Activated naive CD4-positive, alpha-beta T cell treated with anti-CD3 and anti-CD28 coated beads for 36 hours (primary cell): ENCODE data around the gene BCKDK. TPM values are rescaled to one million over a fixed set of nuclear protein-coding genes. Genes with fewer than 3 reads are reported as not detected.

Experiments used
- CTCF ChIA-PET: fragments of 350-600 bp; sonication (Branson Sonifier 250); formaldehyde crosslinking; loops from one replicate; lab custom pipeline; 2021; ENCODE audit warnings: antibody characterized with exemption; lab: Charles Lee
- DNase-seq: peaks from one replicate; pipeline ENCODE4 v3.0.0-alpha.2; 2020
- H3K27ac Mint-ChIP-seq: one replicate; pipeline ENCODE4 v1.8.0; 2021; ENCODE audit warnings: mild to moderate bottlenecking, mixed read lengths
- H3K27me3 Mint-ChIP-seq: one replicate; pipeline ENCODE4 v1.8.0; 2021; ENCODE audit warnings: low read depth, mixed read lengths
- H3K36me3 Mint-ChIP-seq: one replicate; pipeline ENCODE4 v1.8.0; 2021; ENCODE audit warnings: low read depth, mixed read lengths
- H3K4me1 Mint-ChIP-seq: one replicate; pipeline ENCODE4 v1.8.0; 2021; ENCODE audit warnings: low read depth, mixed read lengths
- H3K4me3 Mint-ChIP-seq: one replicate; pipeline ENCODE4 v1.8.0; 2021; ENCODE audit warnings: mild to moderate bottlenecking, moderate library complexity, mixed read lengths
- H3K9me3 Mint-ChIP-seq: one replicate; pipeline ENCODE4 v1.8.0; 2021; ENCODE audit warnings: mixed read lengths
- intact Hi-C: fragments of 100-400 bp; cut with micrococcal nuclease; formaldehyde crosslinking; loops from one replicate; pipeline ENCODE4 v1.15.1; 2023
- total RNA-seq, 2 experiments: library from RNA; stranded (reverse); gene quantifications; one replicate each; pipeline ENCODE4 v1.2.3, GENCODE V29; 2021

The BCKDK gene
- total RNA-seq, 2 experiments from 2014 or later: 21.3 to 23.1 TPM

DNA sequence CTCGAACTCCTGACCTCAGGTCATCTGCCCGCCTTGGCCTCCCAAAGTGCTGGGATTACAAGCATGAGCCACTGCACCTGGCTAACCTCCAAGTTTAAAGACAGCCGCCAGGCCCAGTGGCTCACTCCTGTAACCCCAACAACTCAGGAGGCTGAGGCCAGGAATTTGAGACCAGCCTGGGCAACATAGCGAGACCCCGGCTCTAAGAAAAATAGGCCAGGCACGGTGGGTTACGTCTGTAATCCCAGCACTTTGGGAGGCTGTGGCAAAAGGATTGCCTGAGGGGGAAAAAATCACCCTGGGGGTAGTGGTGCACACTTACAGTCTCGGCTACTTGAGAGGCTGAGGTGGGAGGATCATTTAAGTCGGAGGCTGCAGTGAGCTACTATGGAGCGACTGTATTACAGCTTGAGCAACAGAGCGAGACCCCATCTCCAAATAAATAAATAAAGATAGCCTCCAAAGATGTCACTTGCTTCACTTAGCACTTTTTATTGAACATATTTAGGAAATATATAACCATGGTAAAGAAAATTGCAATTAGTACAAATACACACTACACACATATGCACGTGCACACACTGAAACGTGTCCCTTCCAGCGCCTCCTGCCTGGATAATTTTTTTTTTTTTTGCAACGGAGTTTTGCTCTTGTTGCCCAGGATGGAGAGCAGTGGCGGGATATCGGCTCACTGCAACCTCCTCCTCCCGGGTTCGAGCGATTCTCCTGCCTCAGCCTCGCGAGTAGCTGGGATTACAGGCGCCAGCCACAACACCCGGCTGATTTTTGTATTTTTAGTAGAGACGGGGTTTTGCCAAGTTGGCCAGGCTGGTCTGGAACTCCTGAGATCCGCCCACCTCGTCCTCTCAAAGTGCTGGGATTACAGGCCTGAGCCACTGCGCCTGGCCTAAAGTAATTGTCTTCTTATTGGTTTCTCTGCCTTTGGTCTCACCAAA lies 1.4 kb upstream of the BCKDK start:
- DNase-seq: no peak
- no peak overlapping the region for H3K4me3 Mint-ChIP-seq
- H3K27me3 Mint-ChIP-seq: no peaks in the 10 kb centered on the region
- peaks cover 27% of the 10 kb centered on the region for H3K4me1 Mint-ChIP-seq
- CTCF ChIA-PET: interaction anchor here (0.7 to 1.2 kb wide), 2 partner anchors 39 to 41 kb away, joined by 3 to 4 read pairs; no protein-coding TSS in a partner anchor
- no peaks in the 10 kb centered on the region for H3K9me3 Mint-ChIP-seq
- H3K36me3 Mint-ChIP-seq: peaks cover 11% of the 10 kb centered on the region
- intact Hi-C loops: loop anchor here (2.0 kb wide), 1 partner anchor 36 kb away; no protein-coding TSS in a partner anchor
- H3K27ac Mint-ChIP-seq: no peak overlapping the region

DNA sequence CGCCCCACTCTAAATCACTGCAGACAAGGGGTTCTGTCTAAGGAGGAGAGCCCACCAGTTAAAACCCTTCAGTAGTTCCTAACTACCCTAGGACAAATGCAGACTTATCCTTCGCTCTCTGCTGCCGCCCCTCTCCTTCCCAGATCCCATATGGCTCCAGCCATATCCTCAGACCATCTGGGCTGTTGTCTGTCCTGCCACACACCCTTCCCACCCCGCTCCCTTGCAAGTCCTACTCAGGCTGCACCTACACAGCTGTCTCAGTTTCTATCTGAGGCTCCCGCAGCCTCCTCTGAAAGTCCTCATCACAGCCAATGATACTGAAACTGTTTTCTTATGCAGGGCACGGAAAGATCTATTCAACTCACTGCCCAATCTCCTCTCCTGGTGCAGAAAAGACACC lies 720 bp upstream of the BCKDK start:
- H3K4me3 Mint-ChIP-seq: peak overlapping the region; percentile 89
- intact Hi-C loops: loop anchor here (2.0 kb wide), 1 partner anchor 35 kb away; no protein-coding TSS in a partner anchor
- CTCF ChIA-PET: interaction anchor here (1.2 to 1.4 kb wide), 2 partner anchors 35 to 42 kb away, joined by 3 to 6 read pairs; no protein-coding TSS in a partner anchor
- no peaks in the 10 kb centered on the region for H3K9me3 Mint-ChIP-seq
- peaks cover 27% of the 10 kb centered on the region for H3K4me1 Mint-ChIP-seq
- peak overlapping the region; percentile 80 for H3K27ac Mint-ChIP-seq
- DNase-seq: peak; percentile 61
- peaks cover 11% of the 10 kb centered on the region for H3K36me3 Mint-ChIP-seq
- no peaks in the 10 kb centered on the region for H3K27me3 Mint-ChIP-seq

DNA sequence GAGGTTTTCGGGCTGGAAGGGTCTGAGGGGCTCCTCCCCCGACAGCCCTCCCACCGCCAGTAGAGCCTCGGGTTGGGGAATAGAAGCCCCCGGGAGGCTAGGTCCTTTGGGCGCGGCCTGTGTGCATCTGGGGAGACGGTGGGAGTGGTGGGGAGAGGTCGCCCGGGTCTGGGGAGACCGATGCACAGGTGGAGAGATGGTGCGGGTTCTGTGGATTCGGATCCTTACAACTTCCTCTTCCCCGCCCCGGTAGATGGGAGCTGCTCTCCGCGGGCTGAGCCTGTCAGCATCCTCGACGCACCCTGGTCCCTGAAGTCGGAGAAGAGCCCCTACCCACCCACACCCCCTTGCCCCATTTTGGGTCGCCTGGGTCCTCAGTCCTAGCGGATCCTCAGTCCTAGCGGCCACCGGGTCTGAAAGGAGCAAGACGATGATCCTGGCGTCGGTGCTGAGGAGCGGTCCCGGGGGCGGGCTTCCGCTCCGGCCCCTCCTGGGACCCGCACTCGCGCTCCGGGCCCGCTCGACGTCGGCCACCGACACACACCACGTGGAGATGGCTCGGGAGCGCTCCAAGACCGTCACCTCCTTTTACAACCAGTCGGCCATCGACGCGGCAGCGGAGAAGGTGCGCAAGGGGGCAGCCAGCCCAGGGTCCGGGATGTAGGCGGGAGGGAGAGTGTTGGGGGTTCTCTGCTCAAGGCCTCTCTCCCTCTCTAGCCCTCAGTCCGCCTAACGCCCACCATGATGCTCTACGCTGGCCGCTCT lies 790 bp downstream of the BCKDK start:
- Mint-ChIP-seq H3K27me3 (no peaks in the 10 kb centered on the region), H3K9me3 (no peaks in the 10 kb centered on the region), H3K4me1 (peaks cover 29% of the 10 kb centered on the region), H3K27ac (no peak overlapping the region), H3K36me3 (peaks cover 11% of the 10 kb centered on the region), H3K4me3 (peak overlapping the region; percentile 74)
- CTCF ChIA-PET: interaction anchor here (1.4 kb wide), 1 partner anchor 33 kb away, joined by 6 read pairs; no protein-coding TSS in a partner anchor
- DNase-seq: no peak
- intact Hi-C loops: loop anchor here (2.0 kb wide), 1 partner anchor 14 kb away; the partner anchor contains the start of gene VKORC1

DNA sequence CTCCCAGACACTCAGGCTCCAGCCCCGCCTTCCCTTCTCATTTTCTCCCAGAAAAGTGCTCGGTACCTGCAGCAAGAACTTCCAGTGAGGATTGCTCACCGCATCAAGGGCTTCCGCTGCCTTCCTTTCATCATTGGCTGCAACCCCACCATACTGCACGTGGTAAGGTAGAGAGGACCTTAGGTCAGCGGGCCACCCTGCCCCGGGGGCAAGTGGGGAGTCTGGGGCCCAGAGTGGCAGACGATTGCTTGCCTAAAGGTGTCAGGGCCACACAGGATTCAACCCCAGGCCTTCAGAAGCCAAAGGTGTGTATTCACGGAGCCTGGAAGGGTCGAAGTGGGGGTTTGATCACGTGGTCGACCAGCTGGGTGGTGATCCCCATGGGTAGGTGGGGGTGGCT lies 1.4 kb downstream of the BCKDK start:
- intact Hi-C loops: loop anchor here (2.0 kb wide), 1 partner anchor 15 kb away; the partner anchor contains the start of gene VKORC1
- peaks cover 11% of the 10 kb centered on the region for H3K36me3 Mint-ChIP-seq
- DNase-seq: no peak
- H3K9me3 Mint-ChIP-seq: no peaks in the 10 kb centered on the region
- peak overlapping the region; percentile 74 for H3K4me3 Mint-ChIP-seq
- H3K27ac Mint-ChIP-seq: no peak overlapping the region
- H3K4me1 Mint-ChIP-seq: peaks cover 32% of the 10 kb centered on the region
- H3K27me3 Mint-ChIP-seq: no peaks in the 10 kb centered on the region
- CTCF ChIA-PET: no interaction called here

DNA sequence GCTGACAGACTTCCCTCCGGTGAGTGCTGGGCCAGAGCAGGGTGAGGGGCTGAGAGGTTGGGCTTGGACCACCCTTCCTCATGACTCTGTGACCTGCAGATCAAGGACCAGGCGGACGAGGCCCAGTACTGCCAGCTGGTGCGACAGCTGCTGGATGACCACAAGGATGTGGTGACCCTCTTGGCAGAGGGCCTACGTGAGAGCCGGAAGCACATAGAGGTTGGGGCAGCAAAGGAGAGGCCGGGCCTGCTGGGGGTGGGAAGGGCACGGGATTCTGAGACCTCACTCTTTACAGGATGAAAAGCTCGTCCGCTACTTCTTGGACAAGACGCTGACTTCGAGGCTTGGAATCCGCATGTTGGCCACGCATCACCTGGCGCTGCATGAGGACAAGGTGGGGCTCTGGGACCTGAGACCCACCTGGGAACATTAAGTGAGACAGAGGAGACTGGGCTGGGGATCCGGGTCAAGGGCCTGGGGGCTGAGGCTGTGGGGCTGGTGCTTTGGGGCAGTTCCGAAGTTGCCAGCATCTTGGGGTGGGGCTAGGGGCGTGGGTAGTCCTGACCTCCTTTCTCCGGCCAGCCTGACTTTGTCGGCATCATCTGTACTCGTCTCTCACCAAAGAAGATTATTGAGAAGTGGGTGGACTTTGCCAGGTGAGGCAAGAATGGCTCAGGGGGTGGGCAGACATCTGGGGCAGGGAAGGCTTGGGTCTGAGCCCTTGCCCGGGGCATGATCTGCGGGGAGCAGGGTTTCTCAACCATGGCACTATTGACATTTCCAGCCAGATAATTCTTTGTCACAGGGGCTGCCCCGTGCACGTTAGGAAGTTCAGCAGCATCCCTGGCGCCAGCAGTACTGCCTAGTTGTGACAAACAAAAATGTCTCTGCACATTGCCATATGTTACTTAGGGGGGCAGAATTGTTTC lies 2.2 kb downstream of the BCKDK start:
- H3K4me3 Mint-ChIP-seq: peak overlapping the region; percentile 74
- no peaks in the 10 kb centered on the region for H3K27me3 Mint-ChIP-seq
- no peaks in the 10 kb centered on the region for H3K9me3 Mint-ChIP-seq
- peaks cover 34% of the 10 kb centered on the region for H3K4me1 Mint-ChIP-seq
- CTCF ChIA-PET: no interaction called here
- intact Hi-C loops: no loop called here
- peaks cover 11% of the 10 kb centered on the region for H3K36me3 Mint-ChIP-seq
- DNase-seq: no peak
- no peak overlapping the region for H3K27ac Mint-ChIP-seq

DNA sequence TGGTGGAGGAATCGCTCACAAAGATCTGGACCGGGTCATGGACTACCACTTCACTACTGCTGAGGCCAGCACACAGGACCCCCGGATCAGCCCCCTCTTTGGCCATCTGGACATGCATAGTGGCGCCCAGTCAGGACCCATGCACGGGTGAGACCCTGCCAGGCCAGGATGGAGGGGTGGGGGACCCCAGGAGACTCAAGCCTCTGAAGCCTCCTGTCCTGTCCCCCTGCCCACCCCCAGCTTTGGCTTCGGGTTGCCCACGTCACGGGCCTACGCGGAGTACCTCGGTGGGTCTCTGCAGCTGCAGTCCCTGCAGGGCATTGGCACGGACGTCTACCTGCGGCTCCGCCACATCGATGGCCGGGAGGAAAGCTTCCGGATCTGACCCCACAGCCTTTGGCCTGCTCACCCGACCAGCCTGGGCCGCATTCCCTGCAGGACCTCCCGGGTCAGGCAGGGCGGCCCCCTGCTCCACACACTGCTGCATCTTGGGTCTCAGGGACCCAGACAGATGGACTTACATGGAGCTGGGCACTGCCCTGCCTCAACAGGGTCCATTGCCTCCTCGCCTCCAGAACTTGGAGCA lies 3.8 kb downstream of the BCKDK start:
- Mint-ChIP-seq H3K27me3 (no peaks in the 10 kb centered on the region), H3K9me3 (no peaks in the 10 kb centered on the region), H3K4me1 (peaks cover 38% of the 10 kb centered on the region), H3K36me3 (peaks cover 11% of the 10 kb centered on the region), H3K27ac (no peak overlapping the region), H3K4me3 (no peak overlapping the region)
- CTCF ChIA-PET: no interaction called here
- DNase-seq: no peak
- intact Hi-C loops: no loop called here

DNA sequence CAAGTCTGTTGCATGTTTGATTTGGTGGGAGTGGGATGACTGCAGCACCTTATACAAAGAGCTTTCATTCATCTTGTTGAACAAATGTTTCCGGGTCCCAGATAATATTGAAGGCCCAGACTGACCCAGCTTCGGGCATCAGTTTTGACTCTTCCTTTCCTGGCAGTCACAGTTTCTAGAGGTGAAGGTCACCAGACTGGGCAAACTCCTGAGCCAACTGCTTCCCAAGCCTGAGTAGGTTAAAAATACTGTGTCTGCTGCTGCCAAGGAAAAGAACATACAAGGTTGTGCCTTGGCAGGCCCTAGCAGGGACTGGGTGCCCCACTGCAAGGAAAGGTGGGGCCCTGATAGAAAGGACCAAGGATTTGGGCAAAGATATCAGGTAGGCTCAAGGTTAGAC lies 4.5 kb downstream of the BCKDK start:
- H3K4me1 Mint-ChIP-seq: peaks cover 34% of the 10 kb centered on the region
- DNase-seq: no peak
- intact Hi-C loops: no loop called here
- H3K27me3 Mint-ChIP-seq: no peaks in the 10 kb centered on the region
- H3K36me3 Mint-ChIP-seq: peaks cover 11% of the 10 kb centered on the region
- no peak overlapping the region for H3K4me3 Mint-ChIP-seq
- no peak overlapping the region for H3K27ac Mint-ChIP-seq
- H3K9me3 Mint-ChIP-seq: no peaks in the 10 kb centered on the region
- CTCF ChIA-PET: no interaction called here

DNA sequence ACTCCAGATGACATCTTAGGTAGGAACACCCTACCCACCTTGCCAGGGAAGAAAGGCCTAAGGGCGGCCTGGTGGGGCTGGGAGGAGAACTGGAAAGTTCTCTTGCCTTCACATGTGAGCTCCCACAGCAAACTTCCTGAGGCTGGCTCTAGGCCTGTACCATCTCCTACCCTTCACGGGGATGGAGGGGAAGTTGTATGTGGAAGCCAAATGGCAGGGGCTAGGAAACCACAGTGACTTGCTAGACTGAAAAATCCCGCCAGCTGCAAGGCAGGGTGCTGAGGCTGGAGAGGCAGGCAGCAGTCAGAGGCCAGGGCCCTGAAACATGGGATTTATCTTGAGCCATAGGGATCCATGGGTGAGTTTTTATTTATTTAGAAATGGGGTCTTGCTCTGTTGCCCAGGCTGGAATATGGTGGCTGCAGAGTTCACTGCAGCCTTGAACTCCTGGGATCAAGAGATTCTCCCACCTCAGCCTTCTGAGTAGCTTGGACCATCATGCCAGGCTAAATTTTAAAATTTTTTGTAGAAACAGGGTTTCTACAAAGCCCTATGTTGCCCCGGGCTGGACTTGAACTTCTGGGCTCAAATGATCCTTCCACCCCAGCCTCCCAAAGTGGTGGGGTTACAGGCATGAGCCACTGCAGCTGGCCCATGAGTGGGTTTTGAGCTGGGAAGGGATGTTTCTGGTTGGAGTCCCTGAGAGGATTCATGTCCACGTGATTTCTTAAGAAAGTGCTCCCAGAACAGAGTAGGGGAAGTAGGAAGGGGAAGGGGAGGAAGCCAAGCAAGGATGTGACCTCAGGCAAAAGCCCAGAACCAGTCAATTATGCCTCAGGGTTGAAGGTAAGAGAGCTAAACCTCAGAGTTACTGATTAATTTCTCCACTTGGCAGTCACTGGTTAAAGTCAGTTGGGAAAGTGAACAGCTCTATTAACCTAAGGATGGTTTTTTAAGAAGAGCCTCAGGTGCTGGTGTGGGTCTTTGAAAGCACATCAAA lies 5.2 kb downstream of the BCKDK start:
- peaks cover 11% of the 10 kb centered on the region for H3K36me3 Mint-ChIP-seq
- no peaks in the 10 kb centered on the region for H3K27me3 Mint-ChIP-seq
- H3K9me3 Mint-ChIP-seq: no peaks in the 10 kb centered on the region
- no peak for DNase-seq
- H3K27ac Mint-ChIP-seq: peak overlapping the region; percentile 63
- CTCF ChIA-PET: no interaction called here
- H3K4me1 Mint-ChIP-seq: peaks cover 36% of the 10 kb centered on the region
- intact Hi-C loops: no loop called here
- no peak overlapping the region for H3K4me3 Mint-ChIP-seq

DNA sequence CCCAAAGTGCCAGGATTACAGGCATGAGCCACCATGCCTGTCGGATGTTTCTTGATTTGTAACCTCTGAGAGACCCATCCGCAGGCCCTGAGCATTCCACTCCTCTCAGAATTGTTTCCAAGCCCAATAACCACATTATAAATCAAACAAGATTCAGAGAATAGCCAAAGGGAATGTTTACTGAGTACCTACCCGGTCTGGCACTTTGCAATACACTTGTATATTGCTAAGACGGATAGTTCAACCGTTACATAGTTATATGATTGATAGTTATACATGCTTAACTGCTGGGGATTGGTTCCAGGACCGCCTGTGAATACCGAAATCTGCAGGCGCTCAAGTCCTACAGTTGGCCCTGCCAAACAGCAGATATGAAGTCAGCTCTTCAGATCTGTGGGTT lies 6.3 kb downstream of the BCKDK start:
- DNase-seq: no peak
- H3K27me3 Mint-ChIP-seq: no peaks in the 10 kb centered on the region
- H3K36me3 Mint-ChIP-seq: peaks cover 11% of the 10 kb centered on the region
- H3K27ac Mint-ChIP-seq: no peak overlapping the region
- H3K4me1 Mint-ChIP-seq: peaks cover 39% of the 10 kb centered on the region
- intact Hi-C loops: no loop called here
- H3K4me3 Mint-ChIP-seq: no peak overlapping the region
- CTCF ChIA-PET: no interaction called here
- H3K9me3 Mint-ChIP-seq: no peaks in the 10 kb centered on the region

DNA sequence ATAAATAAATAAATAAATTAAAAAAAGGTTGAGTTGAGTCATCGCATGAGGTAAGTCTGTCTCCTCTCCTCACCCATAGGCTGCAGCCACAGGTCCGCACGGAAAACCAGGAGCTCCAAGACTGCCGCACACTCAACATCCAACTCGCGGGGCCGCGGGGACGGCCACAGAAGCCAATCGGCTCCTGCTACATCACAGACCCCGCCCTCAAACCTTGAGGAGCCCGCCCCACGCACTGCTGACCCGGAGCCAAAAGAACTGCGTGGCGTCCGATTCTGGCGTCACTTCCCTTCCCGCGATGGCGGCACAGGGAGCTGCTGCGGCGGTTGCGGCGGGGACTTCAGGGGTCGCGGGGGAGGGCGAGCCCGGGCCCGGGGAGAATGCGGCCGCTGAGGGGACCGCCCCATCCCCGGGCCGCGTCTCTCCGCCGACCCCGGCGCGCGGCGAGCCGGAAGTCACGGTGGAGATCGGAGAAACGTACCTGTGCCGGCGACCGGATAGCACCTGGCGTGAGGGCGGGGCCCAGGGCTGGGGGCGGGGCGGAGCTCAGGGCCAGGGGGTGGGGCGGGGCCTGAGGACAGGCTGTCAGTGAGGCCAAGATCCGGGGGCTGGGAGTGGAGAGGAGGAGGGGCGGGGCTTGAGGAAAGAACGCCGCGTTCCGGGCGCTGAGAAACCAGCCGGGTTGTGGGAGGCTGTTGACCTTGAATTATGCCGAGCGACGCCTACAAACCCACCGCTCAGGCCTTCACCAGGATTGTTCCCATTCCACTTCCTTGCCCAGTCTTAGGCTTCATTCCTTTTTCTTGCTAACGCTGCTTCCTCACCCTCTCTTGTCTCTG lies 9.4 kb downstream of the BCKDK start, which contains the start of gene KAT8:
Gene KAT8, plus strand, starts transcription at position 281 of the 839 bp plus-strand sequence. Its CDS starts 18 bp downstream, at position 299.
- Mint-ChIP-seq H3K4me3 (peak within 1 kb of the TSS; percentile 82), H3K27ac (peak within 1 kb of the TSS; percentile 70), H3K9me3 (no peaks in the 10 kb centered on the region), H3K27me3 (no peaks in the 10 kb centered on the region), H3K36me3 (peaks cover 11% of the 10 kb centered on the region), H3K4me1 (peaks cover 28% of the 10 kb centered on the region)
- CTCF ChIA-PET: interaction anchor here (0.5 to 1.2 kb wide), 4 partner anchors 25 to 1438 kb away, joined by 3 to 4 read pairs (median 3); no protein-coding TSS in a partner anchor
- peak; percentile 99 for DNase-seq
- intact Hi-C loops: loop anchor here (1.0 kb wide), 6 partner anchors 23 to 752 kb away; partner anchors contain the start of genes STX4, VKORC1, ZNF646 and ZNF668
